CD14-positive monocyte (primary cell): Measurements from ENCODE around the gene CD163. TPM values are rescaled to one million over a fixed set of nuclear protein-coding genes. Genes with fewer than 3 reads are reported as not detected.
A peak's percentile ranks its signal among the peaks of the same experiment; 100 is the strongest.

ENCODE experiments used
- DNase-seq, 3 donors: peaks; one replicate each; pipeline ENCODE4 v3.0.0-alpha.2; 2011 to 2022
- H2AFZ ChIP-seq: 2 replicates; pipeline ENCODE4 v1.6.0; 2012; ENCODE audit warnings: mild to moderate bottlenecking, low read depth, low read length, inconsistent platforms; ENCODE audit not compliant: insufficient read depth, poor library complexity, severe bottlenecking
- H3K27ac ChIP-seq, 2 donors: 1 replicate in 1 of 2; 2 replicates in 1 of 2; pipeline ENCODE4 v1.5.1; 2012 to 2013; ENCODE audit warnings: low read length in 2 of 2, control low read depth in 1 of 2, inconsistent platforms in 1 of 2, low read depth in 1 of 2, mild to moderate bottlenecking in 1 of 2
- H3K27me3 ChIP-seq, 2 donors: one replicate each; pipeline versions ENCODE4 v1.6.0 to v1.6.1; 2011 to 2013; ENCODE audit warnings: low read length in 2 of 2; ENCODE audit not compliant: control insufficient read depth in 2 of 2, insufficient read depth in 2 of 2
- H3K36me3 ChIP-seq, 2 donors: replicated peaks in 1 of 2; 1 replicate in 1 of 2; 2 replicates in 1 of 2; pipeline versions ENCODE4 v1.5.1 to v1.6.1; 2012 to 2013; ENCODE audit warnings: low read length in 2 of 2, control low read depth in 1 of 2, inconsistent platforms in 1 of 2, mild to moderate bottlenecking in 1 of 2; ENCODE audit not compliant: insufficient read depth in 2 of 2, control insufficient read depth in 1 of 2
- H3K4me1 ChIP-seq, 2 donors: 1 replicate in 1 of 2; 2 replicates in 1 of 2; pipeline versions ENCODE4 v1.5.1 to v1.6.1; 2012 to 2013; ENCODE audit warnings: low read length in 2 of 2, control low read depth in 1 of 2, inconsistent platforms in 1 of 2, mild to moderate bottlenecking in 1 of 2, moderate library complexity in 1 of 2; ENCODE audit not compliant: insufficient read depth in 2 of 2, control insufficient read depth in 1 of 2
- H3K4me2 ChIP-seq: replicated peaks from 2 replicates; pipeline ENCODE3; 2012; ENCODE audit warnings: low read length, moderate library complexity, mild to moderate bottlenecking; ENCODE audit not compliant: poor library complexity, severe bottlenecking; ENCODE audit errors: extremely low read depth
- H3K4me3 ChIP-seq, 3 experiments: fragments of 200-600 bp in 1 of 3; sonication (generic) in 1 of 3; replicated peaks in 1 of 3; 1 replicate in 2 of 3; 2 replicates in 1 of 3; pipeline ENCODE4 v1.5.1; 2011 to 2013; ENCODE audit warnings: low read length in 3 of 3, mild to moderate bottlenecking in 3 of 3, control low read depth in 2 of 3, low read depth in 2 of 3, inconsistent platforms in 1 of 3, moderate library complexity in 1 of 3
- H3K79me2 ChIP-seq: 2 replicates; pipeline ENCODE4 v1.6.0; 2012; ENCODE audit warnings: mild to moderate bottlenecking, control low read depth, inconsistent platforms, low read length, moderate library complexity; ENCODE audit not compliant: insufficient read depth
- H3K9ac ChIP-seq: 2 replicates; pipeline ENCODE4 v1.6.0; 2017; ENCODE audit warnings: low read length, mild to moderate bottlenecking; ENCODE audit not compliant: insufficient read depth, poor library complexity, severe bottlenecking
- H3K9me3 ChIP-seq, 2 donors: replicated peaks in 1 of 2; 1 replicate in 1 of 2; 2 replicates in 1 of 2; pipeline versions ENCODE4 v1.5.1 to v1.6.1; 2012 to 2013; ENCODE audit warnings: low read length in 2 of 2, control low read depth in 1 of 2; ENCODE audit not compliant: control insufficient read depth in 1 of 2, insufficient read depth in 1 of 2
- H4K20me1 ChIP-seq: 2 replicates; pipeline ENCODE4 v1.6.0; 2012; ENCODE audit warnings: mild to moderate bottlenecking, low read length, control low read depth, moderate library complexity; ENCODE audit not compliant: insufficient read depth
- H3K27ac Mint-ChIP-seq, 7 donors: one replicate each; pipeline ENCODE4 v1.8.0; 2020; ENCODE audit warnings: mild to moderate bottlenecking in 7 of 7, mixed read lengths in 7 of 7, moderate library complexity in 6 of 7, inconsistent platforms in 2 of 7
- H3K27me3 Mint-ChIP-seq, 3 donors: one replicate each; pipeline ENCODE4 v1.8.0; 2021 to 2022; ENCODE audit warnings: low read depth in 3 of 3, mild to moderate bottlenecking in 3 of 3, mixed read lengths in 3 of 3, moderate library complexity in 3 of 3, inconsistent platforms in 1 of 3
- H3K36me3 Mint-ChIP-seq, 2 donors: one replicate each; pipeline ENCODE4 v1.8.0; 2020; ENCODE audit warnings: mixed read lengths in 2 of 2, inconsistent platforms in 1 of 2, mild to moderate bottlenecking in 1 of 2
- H3K4me1 Mint-ChIP-seq: one replicate; pipeline ENCODE4 v1.8.0; 2020; ENCODE audit warnings: mild to moderate bottlenecking, mixed read lengths
- H3K4me3 Mint-ChIP-seq, 2 donors: one replicate each; pipeline ENCODE4 v1.8.0; 2020; ENCODE audit warnings: mild to moderate bottlenecking in 2 of 2, mixed read lengths in 2 of 2, moderate library complexity in 1 of 2
- H3K9me3 Mint-ChIP-seq, 7 donors: one replicate each; pipeline ENCODE4 v1.8.0; 2020 to 2022; ENCODE audit warnings: mixed read lengths in 7 of 7, mild to moderate bottlenecking in 6 of 7, moderate library complexity in 6 of 7, inconsistent platforms in 2 of 7
- WGBS: methylation state at CpG from one replicate; pipeline ENCODE4 v1.1.5; 2013; ENCODE audit warnings: missing lambda C conversion rate; ENCODE audit not compliant: insufficient coverage; 5-methylcytosine and 5-hydroxymethylcytosine counted together
- intact Hi-C, 2 donors: fragments of 100-400 bp; cut with micrococcal nuclease; formaldehyde crosslinking; loops; one replicate each; pipeline versions ENCODE4 v1.15.0 to v1.15.1; 2023
- polyA plus RNA-seq, 3 donors: library from polyadenylated mRNA; depleted of rRNA in 1 of 3; unstranded in 2 of 3; stranded (reverse) in 1 of 3; fragments of 300-500 nt in 2 of 3; fragments of >200 nt in 1 of 3; fragmentation: Illumina TruSeq in 2 of 3; gene quantifications; 1 replicate in 2 of 3; 2 replicates in 1 of 3; pipeline ENCODE4 v1.2.3, GENCODE V29; 2012 to 2021
- TF ChIP-seq, protein P1 (sequence below): fragments of 200-600 bp; IDR thresholded peaks from one replicate; pipeline ENCODE4 v1.8.0; 2022; ENCODE audit warnings: antibody characterized with exemption, mild to moderate bottlenecking

The CD163 gene
- polyA plus RNA-seq, 3 donors, result 119 to 130 (median 123) TPM

DNA sequence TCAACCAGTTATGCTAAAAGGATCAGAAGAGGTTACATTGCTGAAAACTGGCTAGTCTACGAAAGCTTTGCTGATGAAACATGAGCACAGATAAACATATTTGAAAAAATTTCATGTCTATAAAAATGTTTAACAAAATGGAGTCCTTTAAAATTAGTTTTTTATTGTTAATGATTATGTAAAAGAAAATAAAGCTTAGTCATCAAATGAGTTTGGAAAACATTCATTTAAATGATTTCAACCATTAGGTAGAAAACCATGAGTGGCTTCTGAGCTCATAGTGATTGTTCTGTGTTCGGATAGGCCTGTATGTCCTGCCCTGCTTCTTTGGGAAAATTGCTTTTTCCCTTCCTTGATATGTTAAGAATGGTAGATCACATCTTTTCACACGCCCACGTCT, 59.0 kb downstream of the CD163 start:
- Mint-ChIP-seq H3K4me1 (peaks cover 22% of the 10 kb centered on the region), H3K9me3 (peaks cover 4 to 12% (median 7%) of the 10 kb centered on the region in 7 donors), H3K27me3 (peaks cover 8 to 19% (median 18%) of the 10 kb centered on the region in 3 donors), H3K4me3 (no peak overlapping the region), H3K36me3 (peaks cover 0 to 2% of the 10 kb centered on the region in 2 donors), H3K27ac (no peak overlapping the region)
- peaks cover 8 to 19% of the 10 kb centered on the region in 2 donors for H3K27me3 ChIP-seq
- H3K27ac ChIP-seq, result no peak overlapping the region
- H3K4me2 ChIP-seq, result peak overlapping the region; percentile 26
- intact Hi-C loops, result no loop called here
- no peaks in the 10 kb centered on the region for H3K36me3 ChIP-seq
- TF ChIP-seq, protein P1, sequence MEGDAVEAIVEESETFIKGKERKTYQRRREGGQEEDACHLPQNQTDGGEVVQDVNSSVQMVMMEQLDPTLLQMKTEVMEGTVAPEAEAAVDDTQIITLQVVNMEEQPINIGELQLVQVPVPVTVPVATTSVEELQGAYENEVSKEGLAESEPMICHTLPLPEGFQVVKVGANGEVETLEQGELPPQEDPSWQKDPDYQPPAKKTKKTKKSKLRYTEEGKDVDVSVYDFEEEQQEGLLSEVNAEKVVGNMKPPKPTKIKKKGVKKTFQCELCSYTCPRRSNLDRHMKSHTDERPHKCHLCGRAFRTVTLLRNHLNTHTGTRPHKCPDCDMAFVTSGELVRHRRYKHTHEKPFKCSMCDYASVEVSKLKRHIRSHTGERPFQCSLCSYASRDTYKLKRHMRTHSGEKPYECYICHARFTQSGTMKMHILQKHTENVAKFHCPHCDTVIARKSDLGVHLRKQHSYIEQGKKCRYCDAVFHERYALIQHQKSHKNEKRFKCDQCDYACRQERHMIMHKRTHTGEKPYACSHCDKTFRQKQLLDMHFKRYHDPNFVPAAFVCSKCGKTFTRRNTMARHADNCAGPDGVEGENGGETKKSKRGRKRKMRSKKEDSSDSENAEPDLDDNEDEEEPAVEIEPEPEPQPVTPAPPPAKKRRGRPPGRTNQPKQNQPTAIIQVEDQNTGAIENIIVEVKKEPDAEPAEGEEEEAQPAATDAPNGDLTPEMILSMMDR, result no peak
- H3K4me3 ChIP-seq, result no peak overlapping the region
- no peaks in the 10 kb centered on the region for H3K9me3 ChIP-seq
- DNase-seq, result no peak
- H3K79me2 ChIP-seq, result no peaks in the 10 kb centered on the region
- WGBS, result 100% methylated on average over 1 of the region's 4 CpGs
- H2AFZ ChIP-seq, result no peak overlapping the region
- H4K20me1 ChIP-seq, result no peaks in the 10 kb centered on the region
- H3K9ac ChIP-seq, result no peak overlapping the region
- H3K4me1 ChIP-seq, result peaks cover 14% of the 10 kb centered on the region in 2 donors

GRCh38 chr12:7444076-7444475, 59.5 kb downstream of the CD163 start, which contains the start of gene CD163L1:
TSS of gene CD163L1 (minus strand) at chr12:7444153. CDS start at chr12:7444127, 26 bp downstream.
- intact Hi-C loops, result no loop called here
- Histone ChIP-seq H3K4me1 (peaks cover 14% of the 10 kb centered on the region in 2 donors), H3K27me3 (peaks cover 8 to 23% of the 10 kb centered on the region in 2 donors), H3K9me3 (no peaks in the 10 kb centered on the region), H3K4me3 (peak within 1 kb of the TSS in 1 of 3 experiments; percentile 15), H3K27ac (no peak within 1 kb of the TSS), H3K79me2 (no peaks in the 10 kb centered on the region), H2AFZ (no peak within 1 kb of the TSS), H4K20me1 (no peaks in the 10 kb centered on the region), H3K36me3 (no peaks in the 10 kb centered on the region), H3K9ac (no peak within 1 kb of the TSS), H3K4me2 (peak within 1 kb of the TSS; percentile 26)
- peaks cover 5 to 13% (median 8%) of the 10 kb centered on the region in 7 donors for H3K9me3 Mint-ChIP-seq
- WGBS, result no CpG with 5 or more reads among the region's 2 CpGs
- H3K4me1 Mint-ChIP-seq, result peaks cover 23% of the 10 kb centered on the region
- H3K27ac Mint-ChIP-seq, result peak within 1 kb of the TSS in 2 of 7 donors; percentile 3 to 15
- peaks cover 0 to 2% of the 10 kb centered on the region in 2 donors for H3K36me3 Mint-ChIP-seq
- peaks cover 13 to 23% (median 23%) of the 10 kb centered on the region in 3 donors for H3K27me3 Mint-ChIP-seq
- TF ChIP-seq, protein P1, result no peak
- peak; percentile 6 to 33 (median 33) for DNase-seq
- peak within 1 kb of the TSS in 1 of 2 donors; percentile 39 for H3K4me3 Mint-ChIP-seq
